Nucleus accumbens (tissue), 56 donors: ENCODE data around the gene PTPRN2.
"Not testable (repeated sequence)": the region's sequence is repeated elsewhere in the genome, so short reads cannot be mapped to it uniquely, and the experiment has no call there.

Experiments used
- DNase-seq, 56 donors: peaks; one replicate each; lab custom pipeline; 2025; lab: John Stamatoyannopoulos, UW

The PTPRN2 gene

DNA sequence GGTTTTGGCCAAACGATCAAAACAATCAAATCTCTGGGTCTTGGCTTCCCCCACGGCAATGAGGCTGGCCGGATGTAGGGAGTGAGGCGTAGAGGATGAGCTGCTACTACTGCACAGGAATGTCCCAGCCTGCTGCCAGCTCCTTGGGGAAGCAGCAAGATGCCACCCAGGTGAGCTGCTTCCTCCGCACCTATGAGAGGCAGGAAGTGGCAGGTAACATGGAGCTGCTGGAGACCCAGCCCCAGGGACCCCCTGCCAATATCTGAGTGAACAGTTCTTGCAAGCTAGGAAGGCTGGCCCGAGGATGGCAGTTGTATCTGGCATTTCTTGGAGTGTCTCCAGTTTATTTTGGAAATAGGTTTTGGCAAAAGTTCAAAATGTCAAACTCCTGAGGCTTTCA, 837.3 kb downstream of the PTPRN2 start:
- no peak for DNase-seq

DNA sequence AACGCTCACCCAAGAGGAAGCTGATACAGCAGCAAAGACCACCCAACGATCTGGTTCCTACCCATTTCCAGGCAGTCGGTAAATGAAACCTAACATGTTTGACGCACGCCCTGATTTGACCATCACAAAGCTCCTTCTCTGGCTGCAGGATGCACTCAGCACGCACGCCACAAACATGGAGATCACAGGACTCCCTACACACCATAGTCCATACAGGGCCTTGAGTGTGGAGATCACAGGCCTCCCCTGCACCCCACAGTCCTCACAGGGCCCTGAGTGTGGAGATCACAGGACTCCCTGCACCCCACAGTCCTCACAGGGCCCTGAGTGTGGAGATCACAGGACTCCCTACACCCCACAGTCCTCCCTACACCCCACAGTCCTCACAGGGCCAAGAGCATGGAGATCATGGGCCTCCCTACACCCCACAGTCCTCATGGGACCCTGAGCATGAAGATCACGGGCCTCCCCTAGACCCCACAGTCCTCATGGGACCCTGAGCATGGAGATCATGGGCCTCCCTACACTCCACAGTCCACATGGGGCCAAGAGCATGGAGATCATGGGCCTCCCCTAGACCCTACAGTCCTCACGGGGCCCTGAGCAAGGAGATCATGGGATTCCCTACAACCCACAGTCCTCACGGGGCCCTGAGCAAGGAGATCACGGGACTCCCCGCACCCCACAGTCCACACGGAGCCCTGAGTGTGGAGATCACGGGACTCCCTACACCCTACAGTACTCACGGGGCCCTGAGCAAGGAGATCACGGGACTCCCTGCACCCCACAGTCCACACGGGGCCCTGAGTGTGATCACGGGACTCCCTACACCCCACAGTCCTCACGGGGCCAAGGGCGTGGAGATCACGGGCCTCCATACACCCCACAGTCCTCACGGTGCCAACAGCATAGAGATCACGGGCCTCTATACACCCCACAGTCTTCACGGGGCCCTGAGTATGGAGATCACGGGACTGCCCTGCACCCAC, 841.6 kb downstream of the PTPRN2 start:
- DNase-seq, result no peak

DNA sequence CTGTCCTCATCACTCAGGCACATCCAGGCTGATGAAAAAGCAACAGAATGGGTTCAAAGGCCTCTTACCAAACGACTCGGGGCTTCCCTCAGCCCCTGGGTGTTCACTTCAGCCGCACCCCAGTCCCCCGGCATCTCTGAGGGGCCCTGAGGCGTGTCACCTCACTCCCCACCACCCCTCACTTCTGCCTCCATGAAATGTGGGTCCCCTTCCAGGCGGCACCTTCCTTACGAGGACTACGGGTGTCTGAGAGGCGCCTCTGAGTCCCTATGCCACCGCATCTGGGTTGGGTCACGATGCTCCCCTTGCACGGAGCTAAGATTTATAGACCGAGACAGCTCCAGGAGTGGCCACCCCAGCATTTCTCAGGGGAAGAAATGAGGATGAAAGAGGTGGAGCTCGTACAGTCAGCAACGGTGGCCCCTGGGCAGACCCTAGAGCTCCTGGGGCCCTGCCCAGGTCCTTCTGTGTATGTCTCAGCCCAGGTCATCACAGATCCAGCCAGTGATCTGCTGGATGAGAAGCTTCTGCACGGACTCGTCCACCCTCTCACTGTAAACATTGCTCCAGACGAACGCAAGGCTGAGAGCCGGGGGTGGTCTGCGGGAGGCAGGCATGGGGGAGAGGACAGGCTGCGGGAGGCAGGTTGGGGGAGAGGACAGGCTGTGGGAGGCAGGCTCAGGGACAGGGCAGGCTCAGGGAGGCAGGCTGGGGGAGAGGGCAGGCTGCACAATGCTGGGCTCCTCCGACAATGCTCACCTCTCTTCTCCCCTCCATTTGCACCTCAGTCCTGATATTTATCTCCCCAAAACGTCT, 842.6 kb downstream of the PTPRN2 start:
- no peak for DNase-seq

DNA sequence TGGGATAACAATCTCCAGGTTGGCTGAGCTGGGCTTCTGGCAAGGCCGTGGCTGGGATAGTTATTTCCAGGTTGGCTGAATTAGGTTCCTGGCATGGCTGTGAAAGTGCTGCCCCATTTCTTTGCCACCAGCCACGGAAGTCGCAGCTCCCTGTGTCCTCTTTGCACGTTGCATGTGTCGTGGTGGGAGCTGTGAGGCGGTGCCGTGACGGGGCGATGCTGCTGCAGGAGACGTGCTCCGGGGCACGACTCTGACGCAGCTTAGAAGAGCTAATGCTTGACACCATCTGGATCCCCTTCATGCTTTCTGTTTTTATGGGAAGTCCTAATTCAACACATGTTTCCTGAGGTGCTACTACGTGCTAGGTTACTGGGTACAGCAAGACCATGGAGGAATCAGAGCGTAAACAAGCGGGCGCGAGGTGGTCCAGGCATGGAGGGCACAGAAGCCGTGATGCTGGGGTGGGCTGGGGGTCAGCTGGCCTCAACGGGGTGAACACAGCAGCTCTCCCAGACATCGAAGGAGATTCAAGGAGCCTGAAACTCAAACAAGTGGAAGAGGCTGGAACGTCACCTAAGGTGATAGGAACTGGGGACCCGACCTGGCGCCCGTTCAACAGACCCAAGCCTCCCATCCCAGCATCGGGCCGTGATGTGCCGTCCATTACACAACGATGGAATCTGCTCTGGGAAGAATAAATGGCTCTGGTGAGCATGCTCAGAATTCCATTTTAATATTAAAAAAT, 843.7 kb downstream of the PTPRN2 start:
- DNase-seq, result no peak

DNA sequence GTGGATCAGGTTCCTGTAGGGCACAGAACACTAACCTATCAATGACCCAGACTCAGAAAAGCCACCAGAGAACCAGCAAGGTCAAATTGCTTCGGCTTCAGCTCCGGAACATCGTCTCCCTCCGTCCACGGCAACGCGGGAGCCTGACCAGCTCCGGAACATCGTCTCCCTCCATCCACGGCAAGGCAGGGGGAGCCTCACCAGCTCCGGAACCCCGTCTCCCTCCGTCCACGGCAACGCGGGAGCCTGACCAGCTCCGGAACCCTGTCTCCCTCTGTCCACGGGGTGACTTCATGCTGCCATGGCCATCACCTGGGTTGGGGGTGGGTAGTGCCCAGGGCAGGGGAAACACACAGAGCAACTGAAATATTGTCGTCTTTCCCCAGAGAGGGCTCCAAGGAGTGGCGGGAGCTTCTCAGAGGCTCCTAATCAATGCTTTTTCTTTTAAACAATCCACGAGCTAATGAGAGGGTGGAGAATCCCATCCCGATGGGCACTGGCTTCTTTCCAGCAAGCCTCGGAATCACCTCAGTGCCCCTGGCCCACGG, 847.3 kb downstream of the PTPRN2 start:
- DNase-seq, result no peak

DNA sequence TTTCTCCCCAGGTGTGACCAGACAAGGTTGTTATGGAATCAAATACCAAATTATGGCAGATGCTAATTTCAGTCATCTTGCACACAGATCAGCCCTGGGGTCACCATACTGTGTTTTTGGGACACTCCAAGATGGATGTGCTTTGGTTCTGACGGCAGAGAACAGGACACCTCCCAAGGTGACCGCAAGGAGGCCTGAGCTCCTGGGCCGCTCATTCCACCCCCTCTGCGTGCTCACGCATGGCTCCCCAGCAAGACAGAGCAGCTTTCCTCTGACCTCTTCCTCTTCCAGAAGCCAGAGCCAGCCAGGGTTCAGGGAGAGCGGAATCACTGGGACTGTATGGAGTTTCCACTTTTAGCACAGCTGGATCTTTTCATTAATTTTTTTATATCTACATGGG, 848.0 kb downstream of the PTPRN2 start:
- no peak for DNase-seq

DNA sequence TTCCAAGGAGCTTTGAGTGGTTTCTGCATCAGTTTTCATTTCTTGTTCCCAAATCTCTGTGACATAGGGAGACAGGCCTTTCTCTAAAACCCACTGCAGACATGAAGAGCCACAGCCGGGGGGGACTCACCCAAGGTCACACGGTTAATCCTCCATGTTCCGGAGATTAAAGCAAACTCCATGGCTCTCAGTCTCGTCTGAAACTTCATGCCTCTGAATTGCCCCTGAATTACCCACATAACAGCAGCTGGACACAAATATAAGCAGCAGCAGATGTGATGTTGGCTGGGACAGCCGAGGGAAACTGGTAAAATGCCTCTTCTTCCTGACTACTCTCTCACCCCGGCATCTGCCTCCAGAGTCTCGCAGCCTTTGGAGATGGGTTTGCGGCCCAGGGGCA, 848.6 kb downstream of the PTPRN2 start:
- no peak for DNase-seq

DNA sequence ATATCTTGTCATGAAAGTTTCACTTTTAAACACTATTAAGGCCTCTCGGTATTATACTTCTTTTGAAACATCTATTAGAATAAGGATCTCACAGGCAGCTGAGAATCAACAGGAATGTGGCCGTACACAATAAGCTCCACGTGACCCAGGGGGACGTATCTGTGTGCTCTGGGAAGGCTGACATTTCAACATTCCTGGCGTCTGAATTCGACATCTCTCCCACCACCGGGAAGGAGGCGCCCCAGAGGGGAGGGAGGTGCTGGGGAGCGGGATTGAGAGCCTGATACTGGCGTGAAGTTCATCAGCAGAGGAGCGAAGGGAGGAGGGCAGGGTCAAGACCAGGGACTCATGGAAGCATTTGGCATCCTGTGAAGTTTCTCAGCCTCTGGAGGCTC, 849.6 kb downstream of the PTPRN2 start:
- no peak for DNase-seq

DNA sequence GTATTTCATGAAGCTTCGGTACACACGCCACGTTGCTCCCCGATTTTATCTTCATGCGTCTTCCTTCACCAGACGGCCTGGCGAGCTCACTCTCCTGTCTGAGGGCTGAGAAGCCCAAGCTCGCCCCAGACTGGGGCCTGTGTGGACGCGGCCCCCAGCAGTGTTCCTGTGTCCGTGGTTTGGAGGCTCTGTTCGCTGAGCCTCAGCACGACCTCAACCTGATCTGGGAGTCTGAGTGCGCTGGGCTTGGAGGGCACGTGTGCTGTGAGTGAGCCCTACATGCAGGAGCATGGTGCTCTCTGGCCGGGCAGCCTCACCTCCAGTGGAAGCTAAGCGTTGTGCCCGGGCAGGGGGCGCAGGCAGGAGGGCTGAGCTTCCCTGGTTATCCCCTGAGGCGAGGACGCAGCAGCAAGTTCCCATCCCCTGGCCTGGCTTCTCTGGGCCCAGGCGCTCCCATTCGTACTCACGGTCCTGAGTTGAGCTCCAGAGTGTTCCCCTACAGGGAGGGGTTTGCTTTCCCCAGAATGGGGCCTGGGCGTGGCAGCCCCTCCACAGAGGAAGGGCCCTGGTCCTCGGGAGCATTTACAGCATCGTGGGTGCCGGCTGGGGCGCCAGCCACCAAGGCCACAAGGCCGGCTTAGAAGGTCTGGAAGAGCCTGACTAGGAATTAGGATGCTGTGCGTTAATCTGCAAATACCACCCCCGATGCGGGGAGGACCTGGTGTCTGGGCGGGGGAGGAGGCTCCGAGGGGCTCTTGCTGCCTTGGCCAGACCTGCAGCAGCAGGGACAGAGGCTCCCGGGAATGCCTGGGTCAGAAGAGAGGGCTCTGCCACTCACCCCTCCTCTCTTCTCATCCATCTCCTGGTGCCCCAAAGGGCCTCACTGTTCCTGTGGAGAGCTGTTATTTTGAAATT, 850.2 kb downstream of the PTPRN2 start:
- DNase-seq, result no peak

DNA sequence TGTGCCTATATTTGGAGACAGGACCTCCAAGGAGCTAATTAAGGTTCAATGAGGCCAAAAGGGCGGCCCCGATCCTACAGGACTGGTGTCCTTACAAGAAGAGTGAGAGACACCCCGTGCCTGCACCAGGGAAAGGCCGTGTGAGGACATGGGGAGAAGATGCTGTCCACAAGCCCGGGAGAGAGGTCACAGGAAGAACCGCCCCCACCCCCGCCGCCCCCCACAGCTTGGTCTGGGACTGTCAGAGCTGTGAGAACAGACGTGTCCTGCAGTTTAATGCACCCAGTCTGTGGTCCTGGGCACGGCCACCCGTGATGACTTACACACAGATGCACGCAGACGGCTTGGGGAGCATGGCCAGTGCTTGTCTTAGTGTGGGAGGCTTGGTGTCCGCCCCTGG, 851.3 kb downstream of the PTPRN2 start:
- DNase-seq, result no peak

DNA sequence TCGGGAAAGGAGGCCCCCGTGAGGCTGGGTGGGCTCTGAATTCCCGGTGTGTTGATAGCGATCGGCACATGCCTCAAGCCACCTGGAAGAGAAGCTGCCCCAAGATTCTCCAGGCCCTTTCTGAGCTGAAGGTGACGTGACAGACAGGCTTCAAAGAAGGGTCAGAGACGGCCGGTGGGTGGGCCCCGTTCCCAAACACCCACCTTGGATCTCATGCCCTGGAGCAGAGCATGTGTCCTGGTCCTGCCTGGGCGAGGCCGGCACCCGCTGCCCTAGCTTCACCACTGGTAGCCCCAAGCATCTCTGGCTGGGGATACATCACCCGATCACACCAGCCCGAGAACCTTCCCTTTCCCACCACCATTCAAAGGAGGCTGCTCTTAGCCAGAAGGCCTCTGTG, 851.8 kb downstream of the PTPRN2 start:
- DNase-seq, result no peak

DNA sequence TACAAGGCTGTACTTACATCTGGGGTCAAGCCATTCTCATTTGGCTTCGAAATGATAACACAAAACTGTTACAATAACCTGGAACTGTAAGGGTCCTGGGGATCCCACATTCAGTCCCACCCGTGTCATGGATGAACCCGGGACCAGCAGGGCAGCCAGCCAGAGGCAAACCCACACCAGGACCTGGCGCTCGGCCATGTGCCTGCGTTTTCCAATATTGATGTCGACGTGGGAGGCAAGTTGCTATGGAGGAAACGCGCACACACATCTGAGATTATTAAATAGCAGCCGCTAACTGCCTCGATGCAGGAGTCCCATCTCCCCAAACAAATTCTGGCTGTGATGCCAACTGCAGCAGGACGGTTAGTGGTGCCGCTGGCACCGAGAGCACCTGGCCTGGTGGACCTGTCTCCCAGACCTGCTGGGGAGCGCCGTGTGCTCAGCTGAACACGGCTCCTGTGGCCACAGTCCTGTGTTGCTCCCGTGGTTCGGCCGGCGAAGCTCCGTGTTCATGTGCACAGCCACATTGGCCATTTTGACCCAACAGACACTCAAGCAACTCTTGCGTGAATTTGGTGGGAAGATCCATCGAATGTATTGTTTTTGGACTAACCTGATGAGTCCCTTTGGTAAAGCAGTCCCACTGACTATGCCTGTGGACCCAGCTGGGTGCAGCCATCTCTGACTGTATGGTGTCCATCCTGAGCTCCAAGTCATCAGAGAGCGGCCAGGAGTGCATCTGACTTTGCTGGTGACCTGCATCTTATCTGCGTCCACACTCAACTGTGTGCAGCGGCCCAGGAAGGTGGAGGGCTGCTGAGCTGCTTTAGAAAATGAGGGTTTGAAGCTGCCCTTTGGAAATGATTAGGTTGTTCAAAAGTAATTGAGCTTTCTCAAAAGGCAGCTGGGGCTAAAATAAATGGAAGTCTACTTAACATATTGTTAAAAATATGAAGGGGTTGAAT, 852.7 kb downstream of the PTPRN2 start:
- peak in 1 of 56 donors; percentile 8 for DNase-seq

DNA sequence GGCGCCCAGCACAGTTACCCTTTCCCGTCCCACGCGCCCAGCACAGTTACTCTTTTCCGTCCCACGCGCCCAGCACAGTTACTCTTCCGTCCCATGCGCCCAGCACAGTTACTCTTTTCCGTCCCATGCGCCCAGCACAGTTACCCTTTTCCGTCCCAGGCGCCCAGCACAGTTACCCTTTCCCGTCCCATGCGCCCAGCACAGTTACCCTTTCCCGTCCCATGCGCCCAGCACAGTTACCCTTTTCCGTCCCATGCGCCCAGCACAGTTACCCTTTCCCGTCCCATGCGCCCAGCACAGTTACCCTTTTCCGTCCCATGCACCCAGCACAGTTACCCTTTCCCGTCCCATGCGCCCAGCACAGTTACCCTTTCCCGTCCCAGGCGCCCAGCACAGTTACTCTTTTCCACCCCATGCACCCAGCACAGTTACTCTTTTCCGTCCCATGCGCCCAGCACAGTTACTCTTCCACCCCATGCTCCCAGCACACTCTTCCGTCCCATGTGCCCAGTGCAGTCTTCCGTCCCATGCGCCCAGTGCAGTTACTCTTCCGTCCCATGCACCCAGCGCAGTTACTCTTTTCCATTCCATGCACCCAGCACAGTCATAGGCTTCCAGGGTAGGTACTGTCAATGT, 853.7 kb downstream of the PTPRN2 start:
- not testable (repeated sequence) for DNase-seq

DNA sequence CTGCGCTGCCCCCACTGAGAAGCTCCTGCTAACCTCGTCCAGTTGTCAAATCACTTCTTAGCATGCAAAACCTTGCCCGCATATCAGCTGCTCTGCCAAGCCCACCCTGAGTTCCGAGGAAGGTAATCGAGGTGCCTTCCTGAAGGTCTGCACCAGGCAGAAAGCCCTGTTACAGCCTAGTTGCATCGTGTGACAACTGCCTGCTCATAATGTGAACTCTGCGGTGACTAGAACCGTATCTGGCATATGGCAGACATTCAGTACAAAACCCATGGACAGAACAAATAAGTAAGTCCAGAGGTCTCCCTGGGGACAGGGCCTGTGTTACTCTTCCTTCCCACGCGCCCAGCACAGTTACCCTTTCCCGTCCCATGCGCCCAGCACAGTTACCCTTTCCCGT, 856.5 kb downstream of the PTPRN2 start:
- no peak for DNase-seq

DNA sequence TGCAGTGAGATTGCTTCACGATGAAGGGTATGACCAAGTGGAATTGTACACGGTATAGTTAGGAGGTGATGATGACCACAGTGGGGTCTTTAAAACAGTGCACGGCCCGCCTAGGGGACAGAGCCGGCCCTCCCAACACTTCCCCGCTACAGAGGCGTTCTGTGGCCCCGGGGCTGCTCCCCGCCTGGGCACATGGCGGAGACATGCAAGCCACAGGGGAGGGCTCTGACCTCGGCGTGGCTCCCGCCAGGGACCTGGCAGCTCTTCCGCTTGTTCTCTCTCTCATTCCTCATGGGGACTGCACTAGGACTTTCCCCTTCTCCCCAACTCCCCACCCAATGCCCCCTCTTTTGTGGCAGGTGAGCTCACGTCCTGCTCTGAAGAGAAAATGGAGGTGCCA, 857.0 kb downstream of the PTPRN2 start:
- DNase-seq, result no peak

DNA sequence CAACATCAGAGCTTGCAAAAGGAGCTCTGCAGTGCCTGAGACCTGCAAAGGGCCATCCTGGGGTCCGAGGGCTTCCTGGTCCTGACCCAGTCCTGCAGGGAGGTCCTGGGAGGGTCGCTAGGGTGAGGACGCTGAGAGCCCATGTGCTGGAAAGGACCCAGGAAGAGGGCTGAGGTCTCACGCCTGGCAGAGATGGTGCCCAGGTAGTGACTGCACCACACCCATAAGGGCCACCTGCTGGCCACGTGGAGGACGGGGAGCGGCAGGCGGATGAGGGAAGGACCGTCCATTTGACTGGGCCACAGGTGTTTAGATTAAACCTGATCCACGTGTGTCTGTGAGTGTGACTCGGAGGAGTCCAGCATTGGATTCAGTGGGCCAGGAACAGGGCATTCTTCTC, 858.1 kb downstream of the PTPRN2 start:
- no peak for DNase-seq

DNA sequence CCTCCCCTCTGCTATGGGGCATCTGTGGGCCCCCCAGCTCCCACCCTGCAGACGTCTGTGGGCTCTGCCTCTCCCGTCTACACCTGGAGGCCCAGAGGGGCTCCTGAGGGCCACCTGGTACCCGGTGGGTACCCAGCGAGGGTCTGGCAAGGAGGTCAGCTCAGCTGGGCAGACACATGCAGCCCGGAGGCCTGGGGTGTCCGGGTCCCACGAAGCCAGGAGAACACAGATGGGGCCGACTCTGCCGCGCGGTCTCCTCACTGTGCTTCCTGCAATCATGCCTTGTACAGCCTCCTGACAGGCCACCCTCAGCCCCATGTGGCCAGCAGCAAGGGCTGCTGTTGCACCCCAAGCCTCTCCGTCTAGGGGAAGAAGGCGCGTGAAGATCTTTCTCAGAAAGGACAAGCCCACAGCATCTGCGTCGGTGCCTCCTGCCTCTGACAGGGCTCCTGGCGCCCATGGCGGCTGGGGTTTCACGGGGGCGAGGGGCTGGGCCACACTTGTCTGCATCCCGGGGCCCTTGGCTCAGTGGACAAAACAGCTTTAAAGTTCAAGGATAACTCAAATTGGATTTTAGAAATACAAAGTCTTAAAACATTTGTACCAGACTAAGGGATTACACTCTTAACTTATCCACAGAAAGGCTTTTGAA, 859.5 kb downstream of the PTPRN2 start:
- no peak for DNase-seq
